ENCODE results near the gene THY1. TPM values are rescaled to one million over a fixed set of nuclear protein-coding genes. Genes with fewer than 3 reads are reported as not detected.

The THY1 gene
- total and polyA plus RNA-seq, 2 of the 8 experiments (the other 6 are each of a cell fraction or from before 2014, with no cell fraction given), result 286 to 2,479 TPM

GRCh38 chr11:119380827-119381180 lies 42.2 kb downstream of the THY1 start:
- H3K18ac ChIP-seq (ENCODE audit: extremely low read depth, low read length), result peak overlapping the region; percentile 96
- H2BK120ac ChIP-seq (replicated peaks; ENCODE audit: low read depth, low read length), result no peak overlapping the region
- H3K4me3 ChIP-seq (ENCODE audit: extremely low read depth in 1 of 4, insufficient read depth in 2 of 4, low read depth in 3 of 4, low read length in 4 of 4), result peak overlapping the region; percentile 49 to 81 (median 64); a peak in 7 of 8 replicates
- no peak overlapping the region for H3K14ac ChIP-seq (ENCODE audit: insufficient read length)
- H3K4me1 ChIP-seq (replicated peaks in 1 of 4; ENCODE audit: control insufficient read depth in 3 of 4, insufficient read depth in 4 of 4, low read length in 3 of 4), result peaks cover 9 to 41% (median 35%) of the 10 kb centered on the region in 4 experiments
- peaks cover 21% of the 10 kb centered on the region for H3K23me2 ChIP-seq (ENCODE audit: low read depth, low read length)
- peak overlapping the region; percentile 97 for H2BK15ac ChIP-seq (ENCODE audit: low read length)
- H3K4ac ChIP-seq (replicated peaks; ENCODE audit: insufficient read length, low read depth, low read length), result no peak overlapping the region
- 5% methylated on average over 10 of the region's 10 CpGs; no CpG with 5 or more reads in 1 of the 2 experiments for WGBS, 2 experiments (ENCODE audit: extremely low coverage in 1 of 2, insufficient coverage in 1 of 2, insufficient read length in 1 of 2, insufficient replicate concordance in 2 of 2, low coverage in 1 of 2, low lambda C conversion rate in 2 of 2, missing lambda C conversion rate in 1 of 2)
- 0 out of 2 replicates have a peak overlapping the region, but pooled peaks have one; percentile 3 for H2AK5ac ChIP-seq (ENCODE audit: low read depth, low read length)
- FAIRE-seq (no peak), DNase-seq (ENCODE audit: low read depth in 1 of 2, low spot score in 2 of 2) (peak in 1 of 2 experiments; percentile 64)
- no peaks in the 10 kb centered on the region for H3K36me3 ChIP-seq (ENCODE audit: control insufficient read depth in 2 of 4, insufficient read depth in 4 of 4, low read length in 3 of 4)
- H3K9ac ChIP-seq (replicated peaks in 1 of 4; ENCODE audit: extremely low read depth in 1 of 4, low read depth in 3 of 4, low read length in 3 of 4), result peak overlapping the region in 1 of 4 experiments; percentile 4; a peak in 1 of 7 replicates
- peak overlapping the region; percentile 68; the same call in 1 of the 2 replicates for H2AFZ ChIP-seq (ENCODE audit: low read length)
- peak overlapping the region; percentile 3 for H4K5ac ChIP-seq (ENCODE audit: insufficient read length, low read depth, low read length)
- no peak overlapping the region for H3K56ac ChIP-seq (replicated peaks; ENCODE audit: insufficient read length, low read depth, low read length)
- H4K8ac ChIP-seq (ENCODE audit: extremely low read depth, insufficient read depth, low read length), result no peak overlapping the region
- H3K79me2 ChIP-seq (ENCODE audit: control insufficient read depth in 1 of 2, insufficient read depth in 2 of 2, low read length in 2 of 2), result no peaks in the 10 kb centered on the region
- peak overlapping the region; percentile 51; the same call in 1 of the 2 replicates for H2BK20ac ChIP-seq (ENCODE audit: low read length)
- H3K27ac ChIP-seq (ENCODE audit: low read depth, low read length), result no peak overlapping the region
- no peaks in the 10 kb centered on the region for H4K20me1 ChIP-seq (replicated peaks in 1 of 2; ENCODE audit: control insufficient read depth in 1 of 2, insufficient read depth in 2 of 2, low read length in 2 of 2)
- H2BK5ac ChIP-seq (ENCODE audit: low read depth, low read length), result peak overlapping the region; percentile 71; the same call in 1 of the 2 replicates
- H3K79me1 ChIP-seq (ENCODE audit: low read depth, low read length), result no peaks in the 10 kb centered on the region
- H2BK12ac ChIP-seq (ENCODE audit: low read depth, low read length), result peak overlapping the region; percentile 94; the same call in 1 of the 2 replicates
- CTCF ChIA-PET (ENCODE audit: partially characterized antibody), result interaction anchor here (0.6 to 26.3 kb wide), 24 partner anchors 7 to 190 kb away, joined by 3 to 474 read pairs (median 6); partner anchors contain the start of genes C1QTNF5 and MFRP
- peak overlapping the region; percentile 69 for H4K91ac ChIP-seq (replicated peaks; ENCODE audit: insufficient read length, low read length)
- no peaks in the 10 kb centered on the region for H3K9me3 ChIP-seq (ENCODE audit: insufficient read depth in 2 of 2, low read depth in 1 of 2, low read length in 1 of 2)
- TF ChIP-seq SAP30 (IDR thresholded peaks at IDR 0.05; ENCODE audit: insufficient read depth, insufficient replicate concordance, low read length) (no peak), CBX8 (IDR thresholded peaks at IDR 0.05; ENCODE audit: borderline replicate concordance, low read depth, low read length) (no peak), E2F6 (IDR thresholded peaks at IDR 0.05) (peak; percentile 89), SP1 (IDR thresholded peaks at IDR 0.05; ENCODE audit: low read depth, low read length) (peak; percentile 19; the same call in 1 of the 2 replicates), CHD1 (IDR thresholded peaks at IDR 0.05; ENCODE audit: low read depth, low read length) (no peak), EZH2 (IDR thresholded peaks at IDR 0.05; ENCODE audit: low read depth, low read length, severe bottlenecking) (no peak)
- TF ChIP-seq, protein P1, sequence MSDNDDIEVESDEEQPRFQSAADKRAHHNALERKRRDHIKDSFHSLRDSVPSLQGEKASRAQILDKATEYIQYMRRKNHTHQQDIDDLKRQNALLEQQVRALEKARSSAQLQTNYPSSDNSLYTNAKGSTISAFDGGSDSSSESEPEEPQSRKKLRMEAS (IDR thresholded peaks at IDR 0.05), result peak; percentile 92
- H3K27me3 ChIP-seq (replicated peaks in 1 of 4; ENCODE audit: control insufficient read depth in 3 of 4, extremely low read depth in 1 of 4, insufficient read depth in 3 of 4, low read length in 3 of 4), result peaks cover 0 to 12% (median 10%) of the 10 kb centered on the region in 4 experiments; a peak in 6 of 7 replicates
- POLR2A ChIA-PET (ENCODE audit: partially characterized antibody), result interaction anchor here (0.9 to 2.9 kb wide), 8 partner anchors 9 to 58 kb away, joined by 3 to 12 read pairs (median 4); partner anchors contain the start of gene THY1
- peak overlapping the region; percentile 88 to 97 for H3K4me2 ChIP-seq (ENCODE audit: insufficient read depth in 1 of 2, low read depth in 2 of 2, low read length in 2 of 2)
- H3K23ac ChIP-seq (ENCODE audit: insufficient read length), result no peak overlapping the region
